Endothelial cell of umbilical vein (primary cell): Measurements from ENCODE around the gene SLC9A3.

Experiments
- CTCF ChIP-seq, 2 donors: IDR thresholded peaks; 1 replicate in 1 of 2; 2 replicates in 1 of 2; pipeline ENCODE4 v1.5.1; 2011; ENCODE audit warnings: low read length in 2 of 2, mild to moderate bottlenecking in 2 of 2, moderate library complexity in 2 of 2, control low read depth in 1 of 2, inconsistent platforms in 1 of 2, low read depth in 1 of 2; ENCODE audit not compliant: insufficient read depth in 1 of 2; ENCODE audit errors: extremely low read depth in 1 of 2
- EZH2 ChIP-seq: IDR thresholded peaks from 2 replicates; pipeline ENCODE4 v1.6.1; 2012; ENCODE audit warnings: borderline replicate concordance, low read depth, mild to moderate bottlenecking, moderate library complexity, low read length, inconsistent platforms; ENCODE audit not compliant: severe bottlenecking
- JUN ChIP-seq: IDR thresholded peaks from 2 replicates; pipeline ENCODE4 v1.6.1; 2011; ENCODE audit warnings: borderline replicate concordance, low read depth; ENCODE audit not compliant: insufficient read length, insufficient read depth
- MYC ChIP-seq: IDR thresholded peaks from one replicate; pipeline ENCODE4 v1.6.1; 2011; ENCODE audit warnings: mild to moderate bottlenecking, low read depth, low read length
- POLR2A ChIP-seq: IDR thresholded peaks from 2 replicates; pipeline ENCODE4 v1.6.1; 2012; ENCODE audit warnings: low read depth, mild to moderate bottlenecking, control low read depth, low read length
- POLR2AphosphoS5 ChIP-seq: IDR thresholded peaks from 2 replicates; pipeline ENCODE4 v1.6.1; 2012; ENCODE audit warnings: low read depth, mild to moderate bottlenecking, control low read depth, low read length, moderate library complexity; ENCODE audit not compliant: insufficient read depth

GRCh38 chr5:432201-432927, 91.9 kb downstream of the SLC9A3 start:
- TF ChIP-seq CTCF (IDR thresholded peaks at IDR 0.05; ENCODE audit: extremely low read depth in 1 of 2, insufficient read depth in 1 of 2, low read depth in 1 of 2, low read length in 2 of 2) (no peak), MYC (no peak), POLR2AphosphoS5 (no peak), POLR2A (no peak), EZH2 (no peak), JUN (no peak)
